Aorta (tissue), 5 donors: ENCODE data around the gene NOXA1. TPM values are rescaled to one million over a fixed set of nuclear protein-coding genes. Genes with fewer than 3 reads are reported as not detected.

Experiments
- ATAC-seq: fragments of 200-7000 bp; cut with Tn5 transposase; one replicate; pipeline ENCODE4 v1.9.1; 2022; ENCODE audit warnings: moderate library complexity; ENCODE audit not compliant: low FRiP score
- DNase-seq, 2 donors: peaks; one replicate each; pipeline ENCODE4 v3.0.0-alpha.2; 2020
- H3K27ac ChIP-seq, 2 donors: one replicate each; pipeline ENCODE4 v1.5.1; 2013; ENCODE audit warnings: low read length in 2 of 2, mild to moderate bottlenecking in 2 of 2, moderate library complexity in 2 of 2, control low read depth in 1 of 2, inconsistent platforms in 1 of 2, low read depth in 1 of 2
- H3K27me3 ChIP-seq, 2 donors: one replicate each; pipeline ENCODE4 v1.6.1; 2013; ENCODE audit warnings: control low read depth in 1 of 2, low read length in 1 of 2, mild to moderate bottlenecking in 1 of 2, moderate library complexity in 1 of 2; ENCODE audit not compliant: insufficient read depth in 2 of 2, control insufficient read depth in 1 of 2
- H3K36me3 ChIP-seq, 2 donors: one replicate each; pipeline ENCODE4 v1.6.1; 2013; ENCODE audit warnings: control low read depth in 1 of 2, low read length in 1 of 2, mild to moderate bottlenecking in 1 of 2; ENCODE audit not compliant: insufficient read depth in 2 of 2, control insufficient read depth in 1 of 2
- H3K4me1 ChIP-seq, 2 donors: one replicate each; pipeline ENCODE4 v1.6.1; 2013; ENCODE audit warnings: low read length in 2 of 2, control low read depth in 1 of 2, mild to moderate bottlenecking in 1 of 2, moderate library complexity in 1 of 2; ENCODE audit not compliant: insufficient read depth in 2 of 2, control insufficient read depth in 1 of 2
- H3K4me3 ChIP-seq, 2 donors: one replicate each; pipeline ENCODE4 v1.5.1; 2013; ENCODE audit warnings: low read length in 2 of 2, control low read depth in 1 of 2, mild to moderate bottlenecking in 1 of 2
- H3K9me3 ChIP-seq: one replicate; pipeline ENCODE4 v1.6.1; 2013; ENCODE audit warnings: mild to moderate bottlenecking, low read length; ENCODE audit not compliant: control insufficient read depth
- WGBS, 2 donors: extraction: QIAGEN DNeasy Blood & Tissue Kit; methylation state at CpG; one replicate each; pipeline ENCODE4 v1.1.7; 2013; 5-methylcytosine and 5-hydroxymethylcytosine counted together
- intact Hi-C, 2 donors: fragments of 100-400 bp; cut with DNase I; formaldehyde crosslinking; loops; one replicate each; pipeline versions ENCODE4 v1.14.2 to v1.15.0; 2022
- polyA plus RNA-seq, 2 donors: library from polyadenylated mRNA; stranded (reverse); fragments of 200-250 nt; gene quantifications; one replicate each; pipeline ENCODE4 v1.2.3, GENCODE V29; 2013
- total RNA-seq, 2 donors: library from RNA; stranded (reverse); fragmentation: NEBNext Ultra II Directional; extraction: Animal tissue kit (Norgen Biotek cat#: 25700); gene quantifications; one replicate each; pipeline ENCODE4 v1.2.1, GENCODE V29; 2021
- donor health status: healthy with polysubstance abuse.
- donor health status: Bipolar disorder and iron deficiency.
- donor health status: DM: no; HTN: no; CAD: no.
- donor health status: DM: no; HTN: no; CAD: no.
- donor health status: DM: yes; HTN: yes; CAD: no.

NOXA1 gene
- total and polyA plus RNA-seq, 4 donors = 2.9 to 12.6 (median 6.3) TPM

DNA sequence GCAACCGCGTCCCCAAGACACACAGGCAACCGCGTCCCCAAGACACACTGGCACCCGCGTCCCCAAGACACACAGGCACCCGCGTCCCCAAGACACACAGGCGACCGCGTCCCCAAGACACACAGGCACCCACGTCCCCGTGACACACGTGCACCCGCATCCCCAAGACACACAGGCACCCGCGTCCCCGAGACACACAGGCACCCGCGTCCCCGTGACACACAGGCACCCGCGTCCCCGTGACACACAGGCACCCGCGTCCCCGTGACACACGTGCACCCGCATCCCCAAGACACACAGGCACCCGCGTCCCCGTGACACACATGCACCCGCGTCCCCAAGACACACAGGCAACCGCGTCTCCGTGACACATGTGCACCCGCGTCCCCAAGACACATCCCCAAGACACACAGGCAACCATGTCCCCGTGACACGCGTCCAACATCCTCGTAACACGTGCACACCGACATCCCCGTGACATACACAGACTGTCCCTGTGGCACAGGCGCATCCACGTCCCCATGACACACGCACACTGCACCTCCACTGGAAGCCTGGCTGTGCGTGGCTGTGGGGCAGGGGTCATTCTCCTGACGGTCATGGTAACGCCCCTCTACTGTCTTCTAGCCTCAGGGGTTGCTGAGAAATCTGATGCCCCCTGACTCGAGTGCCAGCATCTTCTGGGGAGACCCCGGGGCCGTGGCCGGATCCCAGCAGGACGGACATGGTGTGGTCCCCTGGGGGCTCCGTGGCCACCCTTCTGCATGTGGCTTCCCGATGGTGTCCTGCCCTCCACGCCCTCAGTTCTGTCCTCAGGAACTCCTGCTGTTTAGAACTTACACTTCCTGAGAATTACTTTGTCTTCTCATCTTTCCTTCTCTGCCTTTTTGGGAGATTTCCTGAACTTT lies 24.4 kb upstream of the NOXA1 start:
- 95 to 97% methylated on average over 60 of the region's 60 CpGs for WGBS, 2 donors
- Histone ChIP-seq H3K4me3 (no peak overlapping the region), H3K36me3 (no peaks in the 10 kb centered on the region), H3K4me1 (no peaks in the 10 kb centered on the region), H3K27ac (no peak overlapping the region), H3K27me3 (no peaks in the 10 kb centered on the region), H3K9me3 (no peaks in the 10 kb centered on the region)
- no peak for ATAC-seq
- intact Hi-C loops = no loop called here
- DNase-seq = no peak

DNA sequence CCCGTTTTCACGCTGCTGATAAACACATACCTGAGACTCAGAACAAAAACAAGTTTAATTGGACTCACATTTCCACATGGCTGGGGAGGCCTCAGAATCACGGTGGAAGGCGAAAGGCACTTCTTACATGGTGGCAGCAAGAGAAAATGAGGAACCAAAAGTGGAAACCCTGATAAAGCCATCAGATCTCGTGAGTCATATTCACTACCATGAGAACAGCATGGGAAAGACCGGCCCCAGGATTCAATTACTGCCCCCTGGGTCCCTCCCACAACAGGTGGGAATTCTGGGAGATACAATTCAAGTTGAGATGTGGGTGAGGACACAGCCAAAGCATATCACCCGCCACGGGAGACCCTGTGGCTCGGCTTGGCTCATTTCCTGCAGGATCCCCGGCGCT lies 20.4 kb upstream of the NOXA1 start:
- intact Hi-C loops = loop anchor here in 1 of 2 donors (10.0 kb wide), 1 partner anchor 108 kb away; no protein-coding TSS in a partner anchor
- 87% methylated on average over 11 of the region's 11 CpGs for WGBS, 2 donors
- H3K9me3 ChIP-seq = no peaks in the 10 kb centered on the region
- no peak overlapping the region for H3K27ac ChIP-seq
- DNase-seq (no peak), ATAC-seq (no peak)
- no peaks in the 10 kb centered on the region for H3K36me3 ChIP-seq
- no peaks in the 10 kb centered on the region for H3K4me1 ChIP-seq
- no peak overlapping the region for H3K4me3 ChIP-seq
- H3K27me3 ChIP-seq = no peaks in the 10 kb centered on the region

DNA sequence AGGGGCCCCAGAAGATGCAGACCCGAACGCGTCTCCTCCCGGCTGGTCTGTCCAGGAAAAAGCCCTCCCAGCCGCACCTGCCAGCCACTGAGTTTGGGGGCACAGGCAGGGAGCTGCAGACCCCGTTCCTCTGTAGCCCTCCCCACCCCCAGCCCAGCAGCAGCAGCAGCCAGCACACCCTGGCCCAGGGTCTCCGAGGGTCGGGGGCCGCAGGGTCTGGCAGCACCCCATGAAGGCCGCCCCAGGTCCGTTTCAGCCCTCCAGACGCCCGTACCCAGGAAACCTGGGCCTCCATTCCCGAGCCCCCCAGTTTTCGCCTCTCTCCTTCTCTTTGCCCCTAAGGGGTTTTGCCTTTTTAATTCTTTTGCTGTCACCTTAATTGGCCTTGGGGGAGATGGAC lies 19.9 kb upstream of the NOXA1 start:
- no peak for DNase-seq
- no peak for ATAC-seq
- intact Hi-C loops = loop anchor here in 1 of 2 donors (10.0 kb wide), 1 partner anchor 108 kb away; no protein-coding TSS in a partner anchor
- no peaks in the 10 kb centered on the region for H3K36me3 ChIP-seq
- WGBS, 2 donors = 92 to 96% methylated on average over 15 of the region's 15 CpGs
- H3K4me3 ChIP-seq = no peak overlapping the region
- H3K27ac ChIP-seq = no peak overlapping the region
- H3K27me3 ChIP-seq = no peaks in the 10 kb centered on the region
- no peaks in the 10 kb centered on the region for H3K9me3 ChIP-seq
- no peaks in the 10 kb centered on the region for H3K4me1 ChIP-seq

- intact Hi-C loops = loop anchor here in 1 of 2 donors (10.0 kb wide), 1 partner anchor 110 kb away; no protein-coding TSS in a partner anchor
- Histone ChIP-seq H3K36me3 (no peaks in the 10 kb centered on the region), H3K9me3 (no peaks in the 10 kb centered on the region), H3K4me1 (no peaks in the 10 kb centered on the region), H3K4me3 (no peak overlapping the region), H3K27me3 (no peaks in the 10 kb centered on the region), H3K27ac (no peak overlapping the region)
- DNase-seq (no peak), ATAC-seq (no peak)
- WGBS, 2 donors = 92 to 94% methylated on average over 19 to 24 of the region's 24 CpGs
Measured at GRCh38 chr9:137404961-137405567, 18.1 kb upstream of the NOXA1 start.

GRCh38 chr9:137405677-137406081 lies 17.5 kb upstream of the NOXA1 start:
- Histone ChIP-seq H3K27me3 (no peaks in the 10 kb centered on the region), H3K27ac (no peak overlapping the region), H3K9me3 (no peaks in the 10 kb centered on the region), H3K4me1 (no peaks in the 10 kb centered on the region), H3K4me3 (no peak overlapping the region), H3K36me3 (no peaks in the 10 kb centered on the region)
- ATAC-seq (no peak), DNase-seq (no peak)
- intact Hi-C loops = loop anchor here (2.0 to 10.0 kb wide), 2 partner anchors 111 kb away; no protein-coding TSS in a partner anchor
- WGBS, 2 donors = 92 to 93% methylated on average over 11 of the region's 11 CpGs

GRCh38 chr9:137406085-137406760 lies 17.0 kb upstream of the NOXA1 start:
- WGBS, 2 donors = 35 to 47% methylated on average over 20 of the region's 20 CpGs
- H3K4me3 ChIP-seq = no peak overlapping the region
- no peaks in the 10 kb centered on the region for H3K27me3 ChIP-seq
- H3K9me3 ChIP-seq = no peaks in the 10 kb centered on the region
- ATAC-seq = no peak
- intact Hi-C loops = loop anchor here (2.0 to 10.0 kb wide), 2 partner anchors 111 kb away; no protein-coding TSS in a partner anchor
- no peak overlapping the region for H3K27ac ChIP-seq
- H3K4me1 ChIP-seq = peaks cover 0 to 3% of the 10 kb centered on the region in 2 donors
- H3K36me3 ChIP-seq = no peaks in the 10 kb centered on the region
- peak in 1 of 2 donors; percentile 78 for DNase-seq

GRCh38 chr9:137406876-137407589 lies 16.2 kb upstream of the NOXA1 start:
- Histone ChIP-seq H3K9me3 (no peaks in the 10 kb centered on the region), H3K36me3 (no peaks in the 10 kb centered on the region), H3K4me3 (no peak overlapping the region), H3K27ac (no peak overlapping the region), H3K4me1 (peaks cover 0 to 4% of the 10 kb centered on the region in 2 donors), H3K27me3 (no peaks in the 10 kb centered on the region)
- peak; percentile 87 for ATAC-seq
- intact Hi-C loops = loop anchor here (2.0 to 10.0 kb wide), 2 partner anchors 112 kb away; no protein-coding TSS in a partner anchor
- peak; percentile 81 to 90 for DNase-seq
- whole genome bisulfite sequencing, 2 donors = 2 to 3% methylated on average over 51 to 63 of the region's 63 CpGs
